ENCODE data around the gene MIX23.

DNA sequence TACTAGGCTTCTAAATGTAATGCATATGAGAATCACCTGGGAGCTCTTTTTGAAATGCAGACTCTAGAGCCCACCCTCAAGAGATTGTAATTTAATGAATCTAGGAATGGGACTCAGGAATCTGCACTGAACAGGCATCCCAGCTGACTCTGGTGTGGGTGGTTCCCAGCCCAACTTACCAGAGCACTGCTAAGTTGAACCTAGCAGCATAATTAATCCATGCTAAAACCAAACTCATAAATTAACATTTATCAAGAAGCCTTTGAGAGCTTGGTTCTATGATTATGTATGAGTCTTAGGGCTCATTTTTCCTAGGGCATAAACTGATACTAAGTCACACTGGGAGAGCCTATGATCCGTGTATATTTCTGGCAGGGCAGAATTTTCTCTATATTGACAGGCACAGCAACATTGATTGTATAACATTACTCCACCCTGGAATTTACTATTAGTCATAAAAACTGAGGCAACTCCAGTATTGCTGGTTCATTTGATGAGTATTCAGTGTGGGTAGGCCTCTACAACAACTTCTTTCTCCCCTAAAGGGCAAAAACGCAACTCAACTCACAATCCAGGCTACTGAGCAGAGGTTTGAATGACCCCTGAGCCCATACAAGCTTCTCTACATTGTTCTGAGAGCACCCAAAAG lies 68.7 kb downstream of the MIX23 start:
- TF ChIP-seq POLR2A (IDR thresholded peaks at IDR 0.05) (no peak), CTCF (IDR thresholded peaks at IDR 0.05) (no peak)
